Bone marrow (tissue), 2 donors: ENCODE measurements around the gene TMEM253.
A peak's percentile ranks its signal among the peaks of the same experiment; 100 is the strongest.

Experiments
- DNase-seq, 2 donors: peaks; one replicate each; lab custom pipeline; 2025; lab: John Stamatoyannopoulos, UW

The TMEM253 gene

GRCh38 chr14:21090194-21090939, 10.5 kb upstream of the TMEM253 start:
- no peak for DNase-seq

- no peak for DNase-seq
Observed at GRCh38 chr14:21090940-21091663, 9.8 kb upstream of the TMEM253 start.

- no peak for DNase-seq
Observed at GRCh38 chr14:21091821-21092272, 9.0 kb upstream of the TMEM253 start.

- peak; percentile 63 to 82 for DNase-seq
Observed at GRCh38 chr14:21092273-21093011, 8.4 kb upstream of the TMEM253 start.

GRCh38 chr14:21093018-21093417, 7.8 kb upstream of the TMEM253 start:
- DNase-seq = no peak

- DNase-seq = no peak
Observed at GRCh38 chr14:21093769-21094681, 6.8 kb upstream of the TMEM253 start.

GRCh38 chr14:21095430-21096205, 5.2 kb upstream of the TMEM253 start:
- DNase-seq = no peak

GRCh38 chr14:21096438-21096837, 4.4 kb upstream of the TMEM253 start:
- no peak for DNase-seq

- DNase-seq = no peak
Observed at GRCh38 chr14:21096978-21097635, 3.8 kb upstream of the TMEM253 start.

GRCh38 chr14:21097636-21098075, 3.2 kb upstream of the TMEM253 start:
- DNase-seq = no peak

GRCh38 chr14:21098076-21098891, 2.6 kb upstream of the TMEM253 start, which contains the start of gene ZNF219:
Gene ZNF219 (minus strand): TSS chr14:21098655. CDS start chr14:21093591, 5,064 bp downstream.
- no peak for DNase-seq

- no peak for DNase-seq
Observed at GRCh38 chr14:21098892-21099595, 1.8 kb upstream of the TMEM253 start.

- no peak for DNase-seq
Observed at GRCh38 chr14:21099596-21099985, 1.3 kb upstream of the TMEM253 start.

- DNase-seq = no peak
Observed at GRCh38 chr14:21101802-21102413, 1.0 kb downstream of the TMEM253 start.

- DNase-seq = no peak
Observed at GRCh38 chr14:21102521-21103410, 1.9 kb downstream of the TMEM253 start.

GRCh38 chr14:21103411-21103709, 2.5 kb downstream of the TMEM253 start:
- no peak for DNase-seq

GRCh38 chr14:21103710-21104447, 3.0 kb downstream of the TMEM253 start:
- DNase-seq = peak; percentile 94 to 95
